Cardiac muscle cell (in vitro differentiated cells and primary cell): ENCODE measurements around the gene NIPSNAP3A. TPM values are rescaled to one million over a fixed set of nuclear protein-coding genes. Genes with fewer than 3 reads are reported as not detected.

Experiments used
- DNase-seq, 2 donors: peaks; one replicate each; pipeline versions ENCODE4 v3.0.0 to v3.0.0-alpha.2; 2010 to 2017; ENCODE audit warnings: low read depth in 1 of 2, low spot score in 1 of 2
- H3K27ac ChIP-seq: fragments of 200-600 bp; sonication (generic); 2 replicates; pipeline ENCODE4 v1.5.1; 2016
- H3K27me3 ChIP-seq: fragments of 200-600 bp; sonication (generic); 2 replicates; pipeline ENCODE4 v1.6.0; 2016; ENCODE audit warnings: control low read depth
- H3K36me3 ChIP-seq: fragments of 200-600 bp; sonication (generic); 2 replicates; pipeline ENCODE4 v1.5.1; 2016; ENCODE audit warnings: control low read depth
- H3K4me1 ChIP-seq: fragments of 200-600 bp; sonication (generic); 2 replicates; pipeline ENCODE4 v1.8.1; 2017; ENCODE audit warnings: low read depth, mild to moderate bottlenecking, mixed run types
- H3K4me3 ChIP-seq: fragments of 200-600 bp; sonication (generic); 2 replicates; pipeline ENCODE4 v1.5.1; 2016; ENCODE audit warnings: mild to moderate bottlenecking
- H3K9me3 ChIP-seq: fragments of 200-600 bp; sonication (generic); 2 replicates; pipeline ENCODE4 v1.5.1; 2017; ENCODE audit warnings: low read depth, mild to moderate bottlenecking, control low read depth
- CTCF ChIP-seq: IDR thresholded peaks from 2 replicates; pipeline ENCODE4 v1.5.1; 2012; ENCODE audit warnings: low read depth, mild to moderate bottlenecking, low read length
- polyA plus RNA-seq: library from polyadenylated mRNA; unstranded; fragments of >200 nt; fragmentation: Nextera tagmentation; extraction: Ambion mirVana; gene quantifications from 2 replicates; pipeline ENCODE4 v1.2.1, GENCODE V29; 2016
- total RNA-seq: library from RNA; depleted of rRNA; stranded (reverse); fragments of >200 nt; gene quantifications from 2 replicates; pipeline ENCODE4 v1.2.3, GENCODE V29; 2016

Gene NIPSNAP3A
- total and polyA plus RNA-seq, 2 experiments from 2014 or later = 61.7 to 187 TPM

DNA sequence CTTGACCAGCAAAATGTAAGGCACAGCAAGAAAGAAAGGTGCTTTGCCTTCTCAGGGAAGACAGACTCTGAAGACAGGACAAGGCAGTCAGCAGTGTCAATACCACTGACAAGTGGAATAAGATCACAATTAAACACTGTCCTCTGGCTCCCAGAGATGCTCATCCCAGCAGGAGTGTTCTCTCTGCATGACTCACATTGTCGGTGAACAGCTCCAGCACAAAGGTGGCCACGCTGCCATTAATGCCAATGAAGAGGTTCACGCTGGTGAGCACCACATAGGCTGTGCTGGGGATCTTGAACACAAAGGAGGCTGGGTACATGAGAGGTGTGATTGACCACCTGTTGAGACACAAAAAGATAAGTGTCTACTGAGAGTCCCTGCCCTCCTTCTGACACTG, 48.4 kb downstream of the NIPSNAP3A start:
- DNase-seq = no peak
- peaks cover 39% of the 10 kb centered on the region for H3K36me3 ChIP-seq

DNA sequence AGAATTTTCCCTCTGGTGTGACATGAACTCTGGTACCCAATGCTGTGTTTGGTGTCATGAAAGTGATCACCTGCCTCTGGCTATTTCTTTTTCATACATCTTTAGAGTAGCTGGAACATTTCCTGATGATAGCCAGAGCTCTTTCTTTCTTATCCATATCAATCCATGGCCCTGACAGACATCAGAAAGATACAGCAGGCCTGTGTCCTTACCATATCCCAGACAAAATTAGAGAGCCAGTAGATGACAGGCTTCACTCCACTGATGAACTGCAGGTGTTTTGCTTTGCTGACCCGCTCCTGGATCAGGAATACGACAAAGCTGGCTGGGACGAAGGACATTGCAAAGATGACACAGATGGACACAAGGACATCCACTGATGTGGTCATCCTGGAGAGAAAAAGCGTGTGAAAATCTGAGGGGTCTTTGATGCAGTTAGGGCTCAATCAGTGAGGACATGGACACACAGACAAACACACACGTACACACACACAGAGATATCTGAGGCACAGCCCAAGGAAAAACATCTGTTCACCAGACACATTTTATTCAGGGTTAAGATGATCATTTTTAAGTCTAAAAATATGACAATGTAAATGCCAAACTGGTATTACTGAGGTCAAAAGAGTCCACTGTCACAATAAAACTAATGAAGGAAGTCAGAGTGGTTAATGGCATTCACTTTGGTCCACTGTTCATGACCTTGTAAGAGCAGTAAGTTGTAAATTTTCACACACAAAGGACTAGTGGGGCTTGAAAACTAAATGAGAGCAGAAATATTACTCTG, 50.9 kb downstream of the NIPSNAP3A start:
- Histone ChIP-seq H3K27ac (peak overlapping the region; percentile 88), H3K4me1 (peaks cover 43% of the 10 kb centered on the region), H3K36me3 (peaks cover 21% of the 10 kb centered on the region), H3K9me3 (no peaks in the 10 kb centered on the region), H3K27me3 (no peaks in the 10 kb centered on the region), H3K4me3 (no peak overlapping the region)
- no peak for TF ChIP-seq CTCF
- no peak for DNase-seq

More for the DNA sequence above, 48.4 kb downstream of the NIPSNAP3A start:
- H3K27me3 ChIP-seq = no peaks in the 10 kb centered on the region
- H3K4me3 ChIP-seq = no peak overlapping the region
- H3K9me3 ChIP-seq = no peaks in the 10 kb centered on the region
- no peak for TF ChIP-seq CTCF
- H3K27ac ChIP-seq = peak overlapping the region; percentile 88
- peaks cover 43% of the 10 kb centered on the region for H3K4me1 ChIP-seq

- Histone ChIP-seq H3K27me3 (no peaks in the 10 kb centered on the region), H3K4me3 (no peak overlapping the region), H3K9me3 (no peaks in the 10 kb centered on the region), H3K27ac (peak overlapping the region; percentile 88), H3K36me3 (peaks cover 24% of the 10 kb centered on the region), H3K4me1 (peaks cover 38% of the 10 kb centered on the region)
- DNase-seq = no peak
- TF ChIP-seq CTCF = no peak
Observed at GRCh38 chr9:104800068-104800785, 52.7 kb downstream of the NIPSNAP3A start.

- Histone ChIP-seq H3K4me3 (no peak overlapping the region), H3K4me1 (peaks cover 19% of the 10 kb centered on the region), H3K9me3 (no peaks in the 10 kb centered on the region), H3K27ac (no peak overlapping the region), H3K27me3 (no peaks in the 10 kb centered on the region), H3K36me3 (peaks cover 27% of the 10 kb centered on the region)
- DNase-seq = no peak
- TF ChIP-seq CTCF = no peak
Observed at GRCh38 chr9:104802110-104802509, 54.6 kb downstream of the NIPSNAP3A start.

- no peak for TF ChIP-seq CTCF
- Histone ChIP-seq H3K27ac (no peak overlapping the region), H3K4me3 (no peak overlapping the region), H3K4me1 (peaks cover 11% of the 10 kb centered on the region), H3K27me3 (no peaks in the 10 kb centered on the region), H3K9me3 (no peaks in the 10 kb centered on the region), H3K36me3 (peaks cover 27% of the 10 kb centered on the region)
- no peak for DNase-seq
Observed at GRCh38 chr9:104802906-104803305, 55.4 kb downstream of the NIPSNAP3A start.
